HG03135 (cell line): Measurements from ENCODE around the gene RACGAP1.
"Not testable (repeated sequence)": the region's sequence is repeated elsewhere in the genome, so short reads cannot be mapped to it uniquely, and the experiment has no call there.

Source experiments
- ATAC-seq: cut with Tn5 transposase; IDR thresholded peaks from one replicate; pipeline ENCODE4 v1.9.1; 2021; ENCODE audit warnings: mild to moderate bottlenecking, moderate library complexity; ENCODE audit not compliant: unreplicated experiment

Gene RACGAP1

GRCh38 chr12:49998453-49998852, 26.8 kb downstream of the RACGAP1 start:
- no peak for ATAC-seq

GRCh38 chr12:49990273-49990672, 35.0 kb downstream of the RACGAP1 start:
- ATAC-seq, result no peak

GRCh38 chr12:49989400-49989799, 35.9 kb downstream of the RACGAP1 start:
- ATAC-seq, result not testable (repeated sequence)

- no peak for ATAC-seq
These were observed 37.5 kb downstream of the RACGAP1 start for GRCh38 chr12:49987625-49988303.

GRCh38 chr12:49986476-49986875, 38.8 kb downstream of the RACGAP1 start:
- not testable (repeated sequence) for ATAC-seq

- no peak for ATAC-seq
These were observed 39.3 kb downstream of the RACGAP1 start for GRCh38 chr12:49985981-49986380.

GRCh38 chr12:49984476-49985359, 40.6 kb downstream of the RACGAP1 start:
- ATAC-seq, result no peak

GRCh38 chr12:49983892-49984291, 41.4 kb downstream of the RACGAP1 start:
- no peak for ATAC-seq

GRCh38 chr12:49982246-49983087, 42.8 kb downstream of the RACGAP1 start:
- no peak for ATAC-seq

- no peak for ATAC-seq
These were observed 44.6 kb downstream of the RACGAP1 start for GRCh38 chr12:49980501-49981349.

GRCh38 chr12:49979791-49980190, 45.5 kb downstream of the RACGAP1 start:
- ATAC-seq, result no peak

GRCh38 chr12:49979016-49979586, 46.2 kb downstream of the RACGAP1 start:
- no peak for ATAC-seq

- no peak for ATAC-seq
These were observed 47.2 kb downstream of the RACGAP1 start for GRCh38 chr12:49978125-49978524.

GRCh38 chr12:49976557-49976956, 48.7 kb downstream of the RACGAP1 start:
- ATAC-seq, result no peak

- ATAC-seq, result no peak
These were observed 50.0 kb downstream of the RACGAP1 start for GRCh38 chr12:49975318-49975761.

- ATAC-seq, result no peak
These were observed 50.5 kb downstream of the RACGAP1 start for GRCh38 chr12:49974677-49975317.

GRCh38 chr12:49974231-49974675, 51.0 kb downstream of the RACGAP1 start:
- no peak for ATAC-seq

- ATAC-seq, result no peak
These were observed 51.9 kb downstream of the RACGAP1 start for GRCh38 chr12:49973361-49973830.
